K562 (cell line): ENCODE measurements around the gene CD164. TPM values are rescaled to one million over a fixed set of nuclear protein-coding genes. Genes with fewer than 3 reads are reported as not detected.

Experiments used
- BRD4 ChIP-seq: fragments of 200-600 bp; sonication (generic); IDR thresholded peaks from 2 replicates; pipeline ENCODE4 v1.6.1; 2017; ENCODE audit warnings: inconsistent platforms
- CCNT2 ChIP-seq: IDR thresholded peaks from 2 replicates; pipeline ENCODE4 v1.6.1; 2011; ENCODE audit warnings: borderline replicate concordance, low read depth, mild to moderate bottlenecking, moderate library complexity, mixed read lengths, low read length; ENCODE audit not compliant: insufficient read length; ENCODE audit errors: extremely low read depth
- CEBPB ChIP-seq: fragments of 450-650 bp; IDR thresholded peaks from 2 replicates; pipeline ENCODE4 v1.6.1; 2016; ENCODE audit warnings: missing genetic modification characterization, missing compliant biosample characterization
- CGGBP1 ChIP-seq: fragments of 250-450 bp; sonication (Bioruptor Pico); IDR thresholded peaks from 2 replicates; pipeline ENCODE4 v1.9.0; 2021; ENCODE audit warnings: mild to moderate bottlenecking
- E2F1 ChIP-seq: sonication (generic); formaldehyde crosslinking; IDR thresholded peaks from 2 replicates; pipeline ENCODE4 v1.8.1; 2023; ENCODE audit warnings: mild to moderate bottlenecking, missing genetic modification reagents, moderate library complexity
- ETS2 ChIP-seq: IDR thresholded peaks from 2 replicates; pipeline ENCODE4 v1.6.1; 2016; ENCODE audit warnings: borderline replicate concordance, missing genetic modification characterization, mild to moderate bottlenecking, moderate library complexity, missing compliant biosample characterization; ENCODE audit not compliant: poor library complexity, severe bottlenecking
- GTF2A2 ChIP-seq: IDR thresholded peaks from 2 replicates; pipeline ENCODE4 v1.6.1; 2016; ENCODE audit warnings: mild to moderate bottlenecking, missing genetic modification characterization, missing compliant biosample characterization
- HINFP ChIP-seq: fragments of 450-650 bp; conservative IDR thresholded peaks from 2 replicates; pipeline ENCODE4 v1.6.1; 2016; ENCODE audit warnings: missing genetic modification characterization, low read depth, mild to moderate bottlenecking, control low read depth, missing compliant biosample characterization
- HLTF ChIP-seq: fragments of 450-650 bp; IDR thresholded peaks from 2 replicates; pipeline ENCODE4 v1.6.1; 2016
- IRF1 ChIP-seq: sonication (generic); formaldehyde crosslinking; IDR thresholded peaks from 2 replicates; pipeline ENCODE4 v1.8.0; 2022; ENCODE audit warnings: missing genetic modification reagents, mild to moderate bottlenecking, borderline replicate concordance
- JUN ChIP-seq, 2 experiments: sonication (generic) in 1 of 2; formaldehyde crosslinking in 1 of 2; IDR thresholded peaks; 2 replicates each; pipeline versions ENCODE4 v1.6.1 to v1.8.0; 2012 to 2022; ENCODE audit warnings: borderline replicate concordance in 2 of 2, mild to moderate bottlenecking in 2 of 2, improper control_type of control experiment in 1 of 2, low read depth in 1 of 2, low read length in 1 of 2, missing genetic modification reagents in 1 of 2
- KLF16 ChIP-seq: IDR thresholded peaks from 2 replicates; pipeline ENCODE4 v1.6.1; 2016; ENCODE audit warnings: antibody characterized with exemption
- NFYB ChIP-seq: IDR thresholded peaks from 2 replicates; pipeline ENCODE4 v1.6.1; 2011; ENCODE audit warnings: mild to moderate bottlenecking, moderate library complexity; ENCODE audit not compliant: insufficient read length; ENCODE audit errors: extremely low read depth
- NR4A1 ChIP-seq, 2 experiments: fragments of 250-450 bp in 1 of 2; fragments of 450-650 bp in 1 of 2; sonication (Bioruptor Pico) in 1 of 2; IDR thresholded peaks; 2 replicates each; pipeline versions ENCODE4 v1.4.0 to v1.6.1; 2016 to 2020; ENCODE audit warnings: mild to moderate bottlenecking in 2 of 2, missing compliant biosample characterization in 1 of 2, missing genetic modification characterization in 1 of 2, moderate library complexity in 1 of 2
- PHB2 ChIP-seq: fragments of 450-650 bp; IDR thresholded peaks from 2 replicates; pipeline ENCODE4 v1.6.1; 2017; ENCODE audit warnings: low read depth
- RBM17 ChIP-seq: fragments of 200-400 bp; formaldehyde crosslinking; IDR thresholded peaks from 2 replicates; pipeline ENCODE4 v1.6.1; 2017; ENCODE audit warnings: low read depth, mild to moderate bottlenecking, low read length, borderline replicate concordance
- RFX1 ChIP-seq: fragments of 450-650 bp; IDR thresholded peaks from 2 replicates; pipeline ENCODE4 v1.6.1; 2016; ENCODE audit warnings: mild to moderate bottlenecking, moderate library complexity
- RNF219 ChIP-seq: fragments of 250-450 bp; sonication (Bioruptor Pico); IDR thresholded peaks from 2 replicates; pipeline ENCODE4 v1.5.0; 2022; ENCODE audit warnings: mild to moderate bottlenecking
- TCFL5 ChIP-seq: fragments of 250-450 bp; sonication (Bioruptor Pico); conservative IDR thresholded peaks from 2 replicates; pipeline ENCODE4 v1.6.1; 2021; ENCODE audit warnings: mild to moderate bottlenecking, moderate library complexity, matching md5 sums
- ZNF124 ChIP-seq: sonication (generic); formaldehyde crosslinking; IDR thresholded peaks from 2 replicates; pipeline ENCODE4 v1.8.1; 2022; ENCODE audit warnings: missing genetic modification reagents
- ZSCAN29 ChIP-seq: fragments of 450-650 bp; IDR thresholded peaks from 2 replicates; pipeline ENCODE4 v1.6.1; 2017
- polyA plus RNA-seq, 8 experiments: library from polyadenylated mRNA; depleted of rRNA in 4 of 8; stranded (reverse) in 5 of 8; unstranded in 3 of 8; fragments of >200 nt; fragmentation: Nextera tagmentation in 2 of 8; fragmentation: Illumina TruSeq in 1 of 8; extraction: Ambion mirVana in 2 of 8; extraction: Trizol in 1 of 8; gene quantifications; 2 replicates each; pipeline versions ENCODE4 v1.2.1 to v1.2.3, GENCODE V29; 2011 to 2014; ENCODE audit warnings: inconsistent platforms in 1 of 8, missing spikeins in 1 of 8
- total RNA-seq, 7 experiments: library from RNA; depleted of rRNA in 6 of 7; stranded (reverse); fragments of >200 nt in 6 of 7; fragmentation: Illumina TruSeq in 2 of 7; extraction: Trizol in 2 of 7; gene quantifications; 2 replicates each; pipeline versions ENCODE4 v1.2.1 to v1.2.3, GENCODE V29; 2011 to 2021; ENCODE audit warnings: low replicate concordance in 1 of 7

The CD164 gene
- total and polyA plus RNA-seq, 9 of the 15 experiments (the other 6 are each of a cell fraction or from before 2014, with no cell fraction given), result 79.5 to 317 (median 165) TPM

GRCh38 chr6:109381747-109382575 lies at the start of gene CD164 (continued):
- TF ChIP-seq RNF219 (CRISPR knock-in tag) (no peak), TCFL5 (CRISPR knock-in tag) (no peak), GTF2A2 (tag) (no peak), JUN (IDR thresholded peaks at IDR 0.05; ENCODE audit: borderline replicate concordance, low read depth, low read length) (no peak), JUN (CRISPR knock-in tag; IDR thresholded peaks at IDR 0.05; ENCODE audit: borderline replicate concordance) (no peak; the same call in 1 of the 2 replicates), ZSCAN29 (no peak), E2F1 (CRISPR knock-in tag) (no peak), CGGBP1 (CRISPR knock-in tag) (no peak), PHB2 (no peak), RFX1 (no peak), ZNF124 (no peak), CCNT2 (peak; percentile 60), RBM17 (no peak), HLTF (peak; percentile 86; the same call in 1 of the 2 replicates), CEBPB (no peak), IRF1 (CRISPR knock-in tag) (0 out of 2 replicates have a peak, but pooled peaks have one; percentile 28), ETS2 (tag) (no peak), BRD4 (peak; percentile 13; the same call in 1 of the 2 replicates), HINFP (tag) (no peak), NFYB (no peak), NR4A1 (CRISPR knock-in tag; IDR thresholded peaks at IDR 0.05) (no peak), NR4A1 (tag; IDR thresholded peaks at IDR 0.05) (no peak), KLF16 (no peak)
